Sigmoid colon (tissue), 4 donors: Measurements from ENCODE around the gene CDC42EP2.

Experiments
- POLR2A ChIP-seq, 2 donors: fragments of 450-650 bp; IDR thresholded peaks; one replicate each; pipeline ENCODE4 v1.6.1; 2016; ENCODE audit warnings: antibody characterized with exemption in 2 of 2, mild to moderate bottlenecking in 2 of 2, moderate library complexity in 2 of 2
- POLR2AphosphoS5 ChIP-seq, 4 donors: sonication (generic); formaldehyde crosslinking; IDR thresholded peaks; one replicate each; pipeline ENCODE4 v1.6.1; 2017; ENCODE audit warnings: antibody characterized with exemption in 4 of 4
- TF ChIP-seq, protein P1 (sequence below), 4 experiments: fragments of 450-650 bp in 3 of 4; fragments of 200-600 bp in 1 of 4; IDR thresholded peaks; one replicate each; pipeline ENCODE4 v1.5.1; 2016 to 2019; ENCODE audit warnings: antibody characterized with exemption in 4 of 4, mild to moderate bottlenecking in 3 of 4, moderate library complexity in 2 of 4

GRCh38 chr11:65315204-65315865, 669 bp downstream of the CDC42EP2 start:
- TF ChIP-seq, protein P1, sequence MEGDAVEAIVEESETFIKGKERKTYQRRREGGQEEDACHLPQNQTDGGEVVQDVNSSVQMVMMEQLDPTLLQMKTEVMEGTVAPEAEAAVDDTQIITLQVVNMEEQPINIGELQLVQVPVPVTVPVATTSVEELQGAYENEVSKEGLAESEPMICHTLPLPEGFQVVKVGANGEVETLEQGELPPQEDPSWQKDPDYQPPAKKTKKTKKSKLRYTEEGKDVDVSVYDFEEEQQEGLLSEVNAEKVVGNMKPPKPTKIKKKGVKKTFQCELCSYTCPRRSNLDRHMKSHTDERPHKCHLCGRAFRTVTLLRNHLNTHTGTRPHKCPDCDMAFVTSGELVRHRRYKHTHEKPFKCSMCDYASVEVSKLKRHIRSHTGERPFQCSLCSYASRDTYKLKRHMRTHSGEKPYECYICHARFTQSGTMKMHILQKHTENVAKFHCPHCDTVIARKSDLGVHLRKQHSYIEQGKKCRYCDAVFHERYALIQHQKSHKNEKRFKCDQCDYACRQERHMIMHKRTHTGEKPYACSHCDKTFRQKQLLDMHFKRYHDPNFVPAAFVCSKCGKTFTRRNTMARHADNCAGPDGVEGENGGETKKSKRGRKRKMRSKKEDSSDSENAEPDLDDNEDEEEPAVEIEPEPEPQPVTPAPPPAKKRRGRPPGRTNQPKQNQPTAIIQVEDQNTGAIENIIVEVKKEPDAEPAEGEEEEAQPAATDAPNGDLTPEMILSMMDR (IDR thresholded peaks at IDR 0.05) = peak; percentile 95 to 99 (median 96)
- TF ChIP-seq POLR2AphosphoS5 (IDR thresholded peaks at IDR 0.05) (peak in 2 of 4 donors; percentile 4 to 29), POLR2A (IDR thresholded peaks at IDR 0.05) (no peak)
